ENCODE measurements around the gene TBXA2R.

TBXA2R gene

DNA sequence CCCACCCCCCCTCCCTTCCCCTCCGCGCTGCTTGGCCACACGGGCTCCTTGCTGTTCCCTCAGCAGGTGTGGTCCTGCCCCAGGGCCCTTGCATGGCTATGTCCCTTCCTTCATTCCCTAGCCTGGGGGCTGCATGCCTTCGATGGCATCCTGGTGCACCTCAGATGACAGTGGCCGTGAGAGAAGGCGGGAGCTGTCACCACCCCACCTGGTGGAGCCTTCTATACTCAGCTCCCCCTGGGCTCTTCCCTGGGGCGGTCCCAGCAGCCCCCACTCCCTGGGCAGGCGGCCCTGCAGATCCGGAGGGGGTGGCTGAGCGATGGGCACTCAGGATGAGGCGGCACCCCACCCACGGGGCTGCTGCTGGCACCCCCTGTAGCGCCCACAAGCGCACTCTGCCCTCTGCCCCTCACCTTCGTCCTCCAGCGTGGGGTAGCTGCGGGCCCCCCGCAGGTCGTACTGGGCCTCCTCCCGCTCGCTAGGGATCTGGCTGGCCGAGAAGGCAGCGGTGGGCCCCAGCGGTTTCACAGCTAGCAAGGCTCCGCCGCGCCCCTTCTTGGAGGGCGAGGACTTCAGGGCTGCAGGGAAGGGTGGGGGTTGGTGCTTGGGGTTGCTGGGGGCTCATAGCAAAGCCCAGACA lies 37.1 kb upstream of the TBXA2R start:
- H3K36me3 Mint-ChIP-seq, result peaks cover 3% of the 10 kb centered on the region
- H3K4me3 Mint-ChIP-seq, result no peak overlapping the region
- H3K27ac Mint-ChIP-seq, result no peak overlapping the region
- no peaks in the 10 kb centered on the region for H3K9me3 Mint-ChIP-seq
- H3K27me3 Mint-ChIP-seq, result no peaks in the 10 kb centered on the region
- H3K4me1 Mint-ChIP-seq, result no peaks in the 10 kb centered on the region

DNA sequence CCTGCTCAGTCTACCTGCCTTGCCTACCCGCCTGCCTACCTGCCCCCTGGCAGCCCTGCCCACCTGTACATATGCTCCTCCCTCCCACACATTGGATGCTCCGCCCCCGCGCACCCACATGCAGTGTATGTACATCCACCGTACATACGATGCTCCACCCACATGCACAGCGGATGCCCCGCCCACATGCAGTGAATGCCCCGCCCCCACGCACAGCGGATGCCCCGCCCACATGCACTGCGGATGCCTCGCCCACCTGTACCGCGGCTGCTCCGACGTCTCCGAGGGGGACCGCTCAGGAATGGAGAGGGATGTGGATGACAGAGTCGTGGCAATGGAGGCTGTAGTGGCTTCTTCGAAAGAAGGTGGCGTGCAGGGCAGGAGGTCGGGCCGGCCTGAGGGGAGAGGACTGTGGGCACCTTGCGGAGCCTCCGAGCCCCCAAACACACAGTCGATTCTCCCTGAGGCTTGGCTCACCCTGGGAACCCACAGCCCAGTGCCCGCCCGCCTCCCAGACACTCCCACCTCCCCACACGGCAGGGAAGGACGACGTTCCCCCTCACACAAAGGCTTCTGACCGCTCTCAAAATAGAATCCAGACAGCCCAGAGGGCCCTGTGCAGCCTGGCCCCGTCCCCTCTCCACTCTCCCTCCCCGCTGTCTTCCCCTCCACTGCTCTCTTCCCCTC lies 36.5 kb upstream of the TBXA2R start:
- H3K4me1 Mint-ChIP-seq, result no peaks in the 10 kb centered on the region
- no peaks in the 10 kb centered on the region for H3K9me3 Mint-ChIP-seq
- peaks cover 5% of the 10 kb centered on the region for H3K36me3 Mint-ChIP-seq
- no peak overlapping the region for H3K4me3 Mint-ChIP-seq
- no peaks in the 10 kb centered on the region for H3K27me3 Mint-ChIP-seq
- H3K27ac Mint-ChIP-seq, result no peak overlapping the region

DNA sequence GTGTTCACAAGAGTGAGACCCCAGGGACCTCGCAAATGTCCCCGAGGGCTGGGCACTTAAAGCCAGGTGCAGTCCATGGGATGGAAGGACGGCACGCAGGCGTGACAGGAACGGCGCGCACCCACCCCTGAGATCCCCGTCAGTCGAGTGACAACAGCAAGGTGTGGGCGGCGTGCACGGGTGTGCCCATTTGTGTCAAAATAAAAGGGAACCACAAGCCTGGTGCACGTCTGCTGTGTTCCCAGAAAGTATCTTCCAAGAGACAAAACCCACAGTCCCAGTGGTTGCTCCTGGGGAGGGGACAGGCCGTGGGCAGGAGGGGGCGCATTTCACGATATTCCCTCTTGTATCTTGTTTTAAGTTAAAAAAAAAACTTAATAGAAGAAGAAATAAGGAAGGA lies 35.6 kb upstream of the TBXA2R start:
- Mint-ChIP-seq H3K36me3 (peaks cover 5% of the 10 kb centered on the region), H3K4me3 (no peak overlapping the region), H3K27ac (no peak overlapping the region), H3K4me1 (no peaks in the 10 kb centered on the region), H3K27me3 (no peaks in the 10 kb centered on the region), H3K9me3 (no peaks in the 10 kb centered on the region)

DNA sequence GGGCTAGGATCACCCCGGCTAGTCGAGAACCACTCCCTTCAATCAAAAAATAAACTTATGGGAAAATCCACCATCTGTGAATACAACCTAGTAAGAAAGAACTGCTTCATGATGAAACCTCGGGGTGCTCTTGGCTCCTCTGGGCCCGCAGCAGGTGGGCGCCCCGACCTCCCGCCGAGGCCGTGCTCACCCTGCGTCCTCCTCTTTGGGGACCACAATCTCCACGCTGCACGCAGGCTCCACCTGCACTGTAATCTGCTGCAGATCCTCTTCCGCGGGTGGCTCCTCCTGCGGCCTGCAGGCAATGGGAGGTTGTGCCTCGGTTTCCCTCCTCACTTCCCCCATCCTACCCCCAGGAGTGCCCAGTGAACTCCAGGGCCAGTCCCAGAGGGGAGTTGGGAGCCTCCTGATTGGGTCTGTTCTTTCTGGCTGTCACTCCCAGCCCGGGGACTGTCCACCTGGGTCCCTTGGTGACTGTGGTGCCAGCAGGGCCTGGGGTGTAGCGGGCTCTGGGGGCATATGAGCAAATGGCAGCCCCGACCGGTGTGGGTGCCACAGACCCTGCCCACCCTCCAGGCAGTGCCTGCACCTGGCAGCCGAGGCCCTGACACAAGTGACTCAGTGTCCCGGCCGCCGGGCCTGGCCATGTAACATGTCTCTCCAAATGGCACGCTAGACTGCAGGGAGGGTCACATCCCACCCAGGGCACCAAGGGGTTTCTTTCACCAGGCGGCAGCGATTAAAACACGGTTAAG lies 35.0 kb upstream of the TBXA2R start:
- no peaks in the 10 kb centered on the region for H3K4me1 Mint-ChIP-seq

DNA sequence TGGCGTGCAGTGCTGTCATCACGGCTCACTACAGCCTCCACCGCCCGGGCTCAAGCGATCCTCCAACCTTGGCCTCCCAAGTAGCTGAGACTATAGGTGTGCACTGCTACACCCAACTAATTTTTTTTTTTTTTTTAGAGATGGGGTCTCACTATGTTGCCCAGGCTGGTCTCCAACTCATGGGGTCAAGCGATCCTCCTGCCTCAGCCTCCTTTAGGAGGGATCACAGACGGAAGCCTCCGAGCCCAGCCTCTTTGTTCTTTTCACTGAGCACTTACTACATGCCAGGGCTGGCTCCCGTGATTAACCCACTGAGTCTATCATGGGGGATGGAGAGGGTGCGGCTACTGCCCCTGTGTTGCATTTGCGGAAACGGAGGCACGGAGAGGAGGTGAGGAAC lies 32.8 kb upstream of the TBXA2R start:
- H3K36me3 Mint-ChIP-seq, result peaks cover 5% of the 10 kb centered on the region

More for the DNA sequence above, 35.0 kb upstream of the TBXA2R start:
- Mint-ChIP-seq H3K4me3 (no peak overlapping the region), H3K27ac (no peak overlapping the region), H3K27me3 (no peaks in the 10 kb centered on the region), H3K9me3 (no peaks in the 10 kb centered on the region), H3K36me3 (peaks cover 5% of the 10 kb centered on the region)

DNA sequence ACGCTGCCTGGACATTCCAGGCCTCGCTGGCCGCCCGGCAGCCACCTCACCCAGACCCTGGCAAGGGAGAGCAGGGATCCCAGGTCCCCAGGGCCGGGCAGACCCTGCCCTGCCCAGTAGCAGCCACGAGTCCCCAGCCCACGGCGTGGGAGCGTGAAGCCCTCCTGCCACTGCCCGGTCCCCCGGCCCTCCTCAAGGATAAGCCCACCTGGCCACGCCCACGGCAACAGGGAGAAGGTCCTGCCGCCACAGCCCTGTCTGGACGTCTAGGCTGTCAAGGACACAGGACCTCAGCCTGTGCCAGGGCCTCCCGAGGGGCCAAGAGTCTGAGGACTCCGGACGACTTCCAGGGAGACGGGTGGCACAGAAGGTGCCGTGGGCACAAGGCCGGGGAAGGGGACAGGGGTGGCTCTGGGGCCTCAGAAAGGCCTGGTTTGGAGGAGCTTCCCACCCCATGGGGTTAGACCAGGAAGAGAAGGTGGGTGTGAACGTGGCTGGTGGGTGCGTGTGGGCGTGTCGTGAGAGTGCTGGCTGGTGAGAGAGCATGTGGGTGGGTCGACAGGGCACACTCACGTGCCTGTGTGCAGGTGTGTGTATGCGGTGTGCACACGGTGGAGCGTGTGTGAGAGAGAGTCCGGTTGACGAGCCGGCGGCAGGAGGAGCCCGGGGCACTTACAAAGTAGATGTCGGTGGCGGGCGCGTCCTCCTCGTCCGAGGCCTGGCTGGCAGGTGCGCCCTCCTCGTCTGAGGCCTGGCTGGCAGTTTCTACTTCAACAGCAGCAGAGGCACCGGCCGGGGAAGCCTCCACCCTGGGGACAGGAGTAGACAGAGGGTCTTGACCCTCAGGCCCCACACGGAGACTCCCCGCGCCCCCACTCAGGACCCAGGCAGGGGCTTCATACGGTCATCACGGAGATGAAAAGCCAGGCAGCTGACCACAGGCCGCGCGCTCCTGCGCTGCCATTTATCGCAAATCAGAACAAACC lies 31.8 kb upstream of the TBXA2R start:
- no peaks in the 10 kb centered on the region for H3K4me1 Mint-ChIP-seq
- no peak overlapping the region for H3K4me3 Mint-ChIP-seq
- peaks cover 5% of the 10 kb centered on the region for H3K36me3 Mint-ChIP-seq
- H3K9me3 Mint-ChIP-seq, result no peaks in the 10 kb centered on the region
- no peaks in the 10 kb centered on the region for H3K27me3 Mint-ChIP-seq
- H3K27ac Mint-ChIP-seq, result no peak overlapping the region

More for the DNA sequence above, 32.8 kb upstream of the TBXA2R start:
- Mint-ChIP-seq H3K4me1 (no peaks in the 10 kb centered on the region), H3K9me3 (no peaks in the 10 kb centered on the region), H3K4me3 (no peak overlapping the region), H3K27me3 (no peaks in the 10 kb centered on the region), H3K27ac (no peak overlapping the region)

DNA sequence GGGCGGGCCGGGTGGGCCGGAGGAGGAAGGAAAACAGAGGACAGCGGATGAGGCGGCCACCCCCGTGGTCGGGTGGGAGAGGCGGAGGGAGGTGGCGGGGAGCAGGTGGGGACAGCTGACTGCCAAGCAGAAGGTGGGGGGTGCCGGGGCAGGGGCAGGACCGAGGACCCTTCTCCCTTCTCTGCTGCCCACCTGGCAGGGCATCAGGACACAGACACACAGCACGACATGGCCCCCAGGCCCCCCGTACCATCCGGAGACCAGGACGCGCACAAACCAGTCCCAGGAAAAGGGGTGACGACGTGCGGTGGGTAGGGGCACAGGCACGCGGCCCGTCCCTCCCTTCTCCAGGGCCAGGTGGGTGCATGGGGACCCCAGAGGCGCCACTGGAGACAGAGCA lies 30.9 kb upstream of the TBXA2R start:
- no peaks in the 10 kb centered on the region for H3K27me3 Mint-ChIP-seq
- H3K36me3 Mint-ChIP-seq, result peaks cover 5% of the 10 kb centered on the region
- H3K27ac Mint-ChIP-seq, result no peak overlapping the region
- H3K9me3 Mint-ChIP-seq, result no peaks in the 10 kb centered on the region
- H3K4me1 Mint-ChIP-seq, result no peaks in the 10 kb centered on the region
- H3K4me3 Mint-ChIP-seq, result no peak overlapping the region

DNA sequence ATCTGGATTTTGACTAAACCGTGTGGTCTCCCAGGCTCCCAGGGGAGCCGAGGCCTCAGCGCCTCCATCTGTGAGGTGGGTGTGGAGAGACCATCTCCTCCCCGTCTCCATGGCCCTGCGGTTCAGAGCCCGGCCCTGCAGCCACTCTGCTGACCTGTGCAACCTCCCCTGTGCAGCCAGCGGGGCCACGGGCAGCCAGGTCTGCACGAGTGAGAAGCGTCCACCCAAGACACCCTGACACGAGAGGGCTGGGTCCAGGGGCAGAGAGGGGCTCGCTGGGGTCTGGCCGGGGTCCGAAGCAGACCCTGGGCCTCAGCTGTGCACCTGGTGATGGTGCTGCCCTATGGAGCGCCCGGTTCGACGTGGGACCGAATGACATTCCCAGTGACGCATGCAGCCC lies 30.3 kb upstream of the TBXA2R start:
- Mint-ChIP-seq H3K27me3 (no peaks in the 10 kb centered on the region), H3K36me3 (peaks cover 3% of the 10 kb centered on the region), H3K4me1 (no peaks in the 10 kb centered on the region), H3K27ac (no peak overlapping the region), H3K9me3 (no peaks in the 10 kb centered on the region), H3K4me3 (no peak overlapping the region)

DNA sequence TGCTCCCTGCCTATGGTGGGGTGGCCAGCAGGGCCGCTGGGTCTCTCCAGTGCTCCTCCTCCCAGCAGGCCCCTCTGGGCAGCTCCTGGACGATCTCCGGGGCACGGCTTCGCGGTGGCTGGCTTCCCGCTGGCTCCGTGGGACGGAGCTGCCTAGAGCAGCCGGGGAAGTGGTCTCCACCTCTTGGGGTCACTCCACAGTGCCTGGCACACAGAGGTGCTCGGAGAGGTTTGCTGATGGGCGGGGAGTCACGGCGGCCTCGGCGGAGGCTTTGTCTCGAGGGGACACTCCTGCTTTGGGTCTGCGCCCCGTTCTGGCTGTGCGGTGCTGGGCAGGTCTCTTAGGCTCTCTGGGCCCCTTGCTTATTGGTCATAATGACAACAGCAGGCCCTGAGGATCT lies 29.8 kb upstream of the TBXA2R start:
- no peaks in the 10 kb centered on the region for H3K4me1 Mint-ChIP-seq
- no peaks in the 10 kb centered on the region for H3K9me3 Mint-ChIP-seq
- H3K4me3 Mint-ChIP-seq, result no peak overlapping the region
- H3K36me3 Mint-ChIP-seq, result peaks cover 3% of the 10 kb centered on the region
- no peaks in the 10 kb centered on the region for H3K27me3 Mint-ChIP-seq
- no peak overlapping the region for H3K27ac Mint-ChIP-seq

DNA sequence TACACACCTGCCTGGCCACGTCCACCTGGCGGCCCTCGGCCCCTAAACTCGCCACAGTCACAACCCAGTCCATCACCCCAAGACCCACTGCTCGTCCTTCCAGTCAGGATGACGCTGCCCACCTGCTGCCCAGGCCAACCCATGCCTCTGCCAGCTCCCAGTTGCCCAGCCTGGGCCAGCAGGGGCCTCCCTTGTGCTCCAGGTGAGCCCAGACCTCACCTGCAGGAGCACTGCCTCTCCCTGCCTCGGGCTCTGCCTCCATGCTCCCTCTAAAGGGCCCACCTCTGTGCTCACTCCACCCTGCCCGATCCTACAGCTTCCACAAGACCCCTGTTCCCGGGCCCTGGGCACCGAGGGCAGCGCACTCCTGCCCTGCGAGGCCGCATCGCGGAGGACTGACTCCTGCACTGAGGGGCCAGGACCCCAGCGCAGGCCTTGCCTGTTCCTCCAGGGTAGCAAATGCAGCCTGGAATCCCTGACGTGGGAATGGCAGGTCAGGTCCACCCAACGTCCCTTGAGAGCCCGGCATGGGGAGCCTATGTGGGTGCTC lies 27.9 kb upstream of the TBXA2R start:
- Mint-ChIP-seq H3K9me3 (no peaks in the 10 kb centered on the region), H3K27ac (no peak overlapping the region), H3K4me3 (no peak overlapping the region), H3K4me1 (no peaks in the 10 kb centered on the region), H3K27me3 (no peaks in the 10 kb centered on the region), H3K36me3 (peaks cover 3% of the 10 kb centered on the region)

DNA sequence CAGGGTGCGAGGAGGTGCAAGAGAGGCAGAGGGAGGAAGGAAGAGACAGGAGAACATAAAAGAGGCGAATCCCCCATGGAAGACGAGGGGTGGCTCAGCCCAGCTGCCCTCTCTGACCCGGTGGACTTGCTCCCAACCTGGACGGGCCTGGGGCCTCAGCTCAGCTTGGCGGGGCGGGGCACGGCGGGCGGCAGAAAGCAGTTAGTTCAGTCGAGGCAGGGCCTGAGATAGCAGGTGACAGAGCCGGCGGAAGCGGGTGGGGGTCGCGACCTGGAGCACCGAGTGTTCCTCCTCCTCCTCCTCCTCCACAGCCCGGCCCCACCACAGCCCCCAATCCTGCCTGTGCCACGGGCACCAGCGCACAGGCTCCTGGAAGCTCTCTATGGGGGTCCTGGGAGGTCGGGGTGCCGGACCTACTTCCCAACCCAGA lies 26.9 kb upstream of the TBXA2R start:
- Mint-ChIP-seq H3K36me3 (peaks cover 1% of the 10 kb centered on the region), H3K4me3 (no peak overlapping the region), H3K27me3 (no peaks in the 10 kb centered on the region), H3K27ac (no peak overlapping the region), H3K4me1 (no peaks in the 10 kb centered on the region), H3K9me3 (no peaks in the 10 kb centered on the region)

DNA sequence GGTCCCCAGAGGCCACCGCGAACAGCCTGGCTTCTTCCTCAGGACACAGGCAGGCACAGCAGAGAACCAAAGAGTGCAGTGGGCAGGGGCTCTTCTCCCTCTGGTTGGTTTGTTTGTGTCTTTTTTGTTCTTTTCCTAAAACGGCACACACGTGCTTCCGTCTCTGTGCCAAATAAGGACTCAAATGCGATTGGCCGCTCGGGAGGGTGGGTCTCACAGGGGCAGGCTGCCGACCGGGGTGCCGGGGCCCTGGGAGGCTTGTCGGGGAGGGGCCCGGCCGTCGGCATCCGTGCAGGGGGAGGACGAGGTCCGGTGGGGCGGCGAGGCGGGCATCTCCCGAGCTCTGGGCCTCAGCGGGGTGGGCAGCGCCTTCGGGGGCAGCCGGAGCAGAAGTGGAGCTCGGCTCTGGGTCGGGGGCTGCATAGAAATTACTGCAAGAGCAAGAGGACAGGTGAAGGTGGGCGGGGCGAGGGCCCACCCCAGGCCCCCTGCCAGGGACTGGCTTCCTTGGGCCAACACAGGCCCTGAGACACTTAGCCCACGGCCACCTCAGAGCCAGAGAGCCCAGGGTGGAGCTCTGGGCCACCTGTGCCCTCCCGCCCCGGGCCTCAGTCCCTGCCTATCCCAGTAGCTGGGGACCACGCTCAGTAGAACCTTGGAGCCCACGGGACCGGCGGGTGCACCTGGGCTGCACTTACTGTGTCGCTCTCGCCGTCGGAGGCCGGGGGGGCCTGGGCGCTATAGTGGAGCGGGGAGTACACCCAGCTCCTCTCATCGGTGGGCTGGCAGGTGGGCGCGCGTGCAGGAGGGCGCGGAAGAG lies 26.3 kb upstream of the TBXA2R start:
- Mint-ChIP-seq H3K27ac (no peak overlapping the region), H3K4me1 (no peaks in the 10 kb centered on the region), H3K27me3 (no peaks in the 10 kb centered on the region), H3K9me3 (no peaks in the 10 kb centered on the region), H3K4me3 (no peak overlapping the region), H3K36me3 (no peaks in the 10 kb centered on the region)

DNA sequence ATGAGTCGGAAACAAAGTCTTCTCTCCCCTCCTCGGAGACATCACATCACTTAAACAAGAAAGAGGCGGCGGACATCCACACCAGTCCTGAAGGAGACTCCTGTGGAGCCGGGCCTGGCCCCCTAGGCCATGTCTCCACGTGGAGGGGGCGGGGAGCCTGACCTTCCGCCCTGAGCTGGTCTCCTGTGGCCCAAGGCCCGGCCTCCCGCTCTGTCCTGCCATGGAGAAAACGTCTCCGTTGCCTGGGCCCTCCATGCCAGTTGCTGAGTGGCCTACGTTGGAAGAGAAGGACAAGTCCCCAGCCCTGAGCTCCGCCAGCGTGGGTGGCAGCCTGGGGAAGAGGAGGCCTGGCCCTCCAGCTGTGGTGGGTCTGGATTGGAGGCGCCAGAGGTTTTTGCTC lies 25.4 kb upstream of the TBXA2R start:
- Mint-ChIP-seq H3K4me1 (peaks cover 6% of the 10 kb centered on the region), H3K9me3 (no peaks in the 10 kb centered on the region), H3K27me3 (no peaks in the 10 kb centered on the region), H3K4me3 (no peak overlapping the region), H3K36me3 (no peaks in the 10 kb centered on the region), H3K27ac (no peak overlapping the region)

DNA sequence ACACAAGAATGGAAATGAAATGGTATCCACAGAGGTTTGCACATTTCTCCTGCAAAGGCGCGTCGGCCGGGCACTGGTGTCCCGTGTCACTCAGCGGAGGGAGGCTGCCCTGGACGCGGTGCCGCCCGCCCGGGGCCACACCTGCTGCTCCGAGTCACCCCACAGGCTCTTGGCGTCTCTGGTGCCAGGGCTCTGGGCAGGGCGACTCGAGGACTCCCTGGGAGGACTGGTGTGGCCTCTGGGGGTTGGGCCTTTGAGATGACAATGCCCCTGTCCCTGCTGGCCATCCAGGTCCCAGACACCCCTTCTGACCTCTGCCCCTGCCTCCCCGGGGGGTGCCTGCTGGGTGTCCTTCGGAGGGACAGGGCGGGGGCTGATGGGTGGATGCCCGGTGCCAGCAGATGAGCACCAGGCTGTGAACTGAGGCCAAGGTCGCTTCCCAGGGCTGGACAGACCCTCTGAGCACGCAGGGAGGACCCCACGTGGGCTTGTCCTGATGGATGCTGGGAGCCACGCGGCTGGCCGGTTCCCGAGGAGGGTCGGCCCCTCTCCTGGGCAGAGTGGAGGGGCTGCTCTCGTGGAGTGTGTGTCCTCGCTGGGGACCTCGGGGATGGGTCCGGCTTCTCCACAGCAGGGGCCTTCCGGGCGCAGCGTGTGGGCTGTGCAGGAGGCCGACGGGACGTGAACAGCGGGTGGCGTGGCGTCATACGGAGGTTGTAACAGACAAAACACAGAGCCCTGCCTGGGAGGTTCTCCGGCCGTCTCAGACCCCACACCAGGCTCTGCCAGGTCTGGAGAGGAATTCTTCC lies 24.6 kb upstream of the TBXA2R start:
- no peaks in the 10 kb centered on the region for H3K27me3 Mint-ChIP-seq
- H3K36me3 Mint-ChIP-seq, result no peaks in the 10 kb centered on the region
- H3K27ac Mint-ChIP-seq, result no peak overlapping the region
- no peaks in the 10 kb centered on the region for H3K9me3 Mint-ChIP-seq
- H3K4me1 Mint-ChIP-seq, result peaks cover 10% of the 10 kb centered on the region
- no peak overlapping the region for H3K4me3 Mint-ChIP-seq

Data from activated naive CD4-positive, alpha-beta T cell treated with anti-CD3 and anti-CD28 coated beads, Interleukin-2, amount 50 U/mL, for 24 hours (primary cell).